Left ventricle myocardium superior (tissue), 1 donor: ENCODE data around the gene GAN. TPM values are rescaled to one million over a fixed set of nuclear protein-coding genes. Genes with fewer than 3 reads are reported as not detected.
"Not testable (repeated sequence)": the region's sequence is repeated elsewhere in the genome, so short reads cannot be mapped to it uniquely, and the experiment has no call there.

Experiments
- ATAC-seq: fragments of 200-7000 bp; cut with Tn5 transposase; one replicate; pipeline ENCODE4 v1.9.1; 2020; ENCODE audit warnings: mild to moderate bottlenecking, moderate library complexity
- DNase-seq: peaks from one replicate; pipeline ENCODE4 v3.0.0-alpha.2; 2020
- intact Hi-C: fragments of 100-400 bp; cut with micrococcal nuclease; formaldehyde crosslinking; loops from one replicate; pipeline ENCODE4 v1.11.0; 2022
- total RNA-seq: library from RNA; stranded (reverse); fragmentation: NEBNext Ultra II Directional; extraction: Animal tissue kit (Norgen Biotek cat#: 25700); gene quantifications from one replicate; pipeline ENCODE4 v1.2.1, GENCODE V29; 2021
- donor health status: DM: no; HTN: yes; CAD: no; lungs with severe emphysema.

GAN gene
- total RNA-seq, 1 donor from 2014 or later: 10.3 TPM

DNA sequence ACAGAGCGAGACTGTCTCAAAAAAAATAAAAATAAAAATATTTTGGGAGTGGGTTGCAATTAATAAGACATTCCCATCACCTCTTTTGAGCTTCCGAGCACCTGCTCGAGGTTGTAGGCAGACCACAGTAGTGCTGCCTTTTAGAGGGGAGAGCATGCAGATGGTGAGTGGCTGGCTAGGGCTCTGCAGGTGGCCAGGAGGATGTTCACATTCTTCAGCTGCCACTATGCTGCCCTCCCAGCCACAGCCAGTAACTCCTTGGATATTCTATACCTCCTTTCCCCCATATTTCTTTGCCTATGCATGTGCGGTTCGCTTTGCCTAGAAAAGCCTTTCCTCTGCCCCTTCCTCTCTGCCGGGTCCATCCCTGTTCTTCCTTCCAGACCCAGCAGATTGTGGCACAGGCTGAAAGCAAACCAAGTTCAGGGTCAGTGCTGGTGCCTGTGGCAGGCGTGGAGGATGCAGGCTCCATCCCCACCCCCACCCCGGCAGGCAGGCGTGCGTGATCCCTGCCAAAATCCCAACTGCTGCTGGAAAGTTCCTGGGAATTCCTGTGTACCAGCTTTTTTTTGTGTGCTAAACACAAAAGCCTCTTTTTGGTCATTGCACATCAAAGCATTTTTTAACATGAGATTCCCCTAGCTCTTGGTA lies 96.0 kb downstream of the GAN start:
- DNase-seq (no peak), ATAC-seq (no peak)
- intact Hi-C loops: no loop called here

DNA sequence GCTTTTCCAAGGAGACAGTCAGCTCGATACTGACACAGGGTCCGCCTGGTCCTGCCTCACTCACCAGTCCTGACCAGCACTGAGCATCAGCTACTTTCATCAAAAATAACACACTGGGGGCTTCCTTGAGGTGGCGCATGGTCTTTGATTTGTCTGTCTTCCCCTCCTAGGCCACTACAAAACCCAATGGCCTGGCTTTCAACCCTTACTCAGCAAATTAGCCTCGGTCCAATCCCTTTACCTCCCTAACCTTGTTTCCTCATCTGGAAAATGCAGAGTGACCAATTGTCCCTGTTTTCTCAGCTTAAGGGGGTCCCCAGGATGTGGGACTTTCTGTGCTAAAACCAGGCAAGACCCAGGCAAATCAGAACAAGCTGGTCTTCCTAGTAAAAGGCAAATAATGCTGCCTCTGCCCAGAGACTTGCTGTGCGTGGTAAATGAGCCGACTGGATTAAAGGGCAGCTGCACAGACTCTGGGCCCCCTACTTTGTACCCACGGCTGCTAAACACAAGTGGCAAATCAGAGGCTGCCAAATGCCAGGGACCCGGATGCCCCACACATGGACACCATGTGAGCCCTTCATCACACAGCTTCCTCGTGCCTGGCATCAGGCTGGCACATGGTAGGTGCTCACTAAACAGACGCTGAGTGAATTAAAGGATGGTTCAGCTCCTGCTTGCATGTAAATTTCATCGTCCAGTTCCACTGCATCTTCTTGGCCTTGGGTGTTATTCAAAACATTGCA lies 98.7 kb downstream of the GAN start:
- DNase-seq: no peak
- no peak for ATAC-seq
- intact Hi-C loops: no loop called here

DNA sequence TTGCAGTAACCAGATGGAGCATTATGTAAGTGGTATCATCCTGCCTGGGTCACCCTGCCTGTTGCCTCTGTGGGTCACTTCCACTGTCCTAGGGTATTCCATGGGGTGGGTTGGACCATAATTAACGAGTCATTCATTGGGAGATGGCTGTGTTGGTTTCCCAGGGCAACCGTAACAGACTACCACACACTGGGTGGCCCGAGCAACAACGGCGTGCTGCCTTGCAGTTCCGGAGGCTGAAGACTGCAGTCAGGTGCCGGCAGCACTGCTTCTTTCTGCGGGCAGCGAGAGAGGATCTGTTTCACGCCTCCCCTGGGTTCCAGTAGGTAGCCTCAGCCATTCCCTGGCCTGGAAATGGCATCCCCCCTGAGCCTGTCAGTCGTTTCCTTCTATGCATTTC lies 101.0 kb downstream of the GAN start:
- intact Hi-C loops: no loop called here
- no peak for DNase-seq
- ATAC-seq: no peak

DNA sequence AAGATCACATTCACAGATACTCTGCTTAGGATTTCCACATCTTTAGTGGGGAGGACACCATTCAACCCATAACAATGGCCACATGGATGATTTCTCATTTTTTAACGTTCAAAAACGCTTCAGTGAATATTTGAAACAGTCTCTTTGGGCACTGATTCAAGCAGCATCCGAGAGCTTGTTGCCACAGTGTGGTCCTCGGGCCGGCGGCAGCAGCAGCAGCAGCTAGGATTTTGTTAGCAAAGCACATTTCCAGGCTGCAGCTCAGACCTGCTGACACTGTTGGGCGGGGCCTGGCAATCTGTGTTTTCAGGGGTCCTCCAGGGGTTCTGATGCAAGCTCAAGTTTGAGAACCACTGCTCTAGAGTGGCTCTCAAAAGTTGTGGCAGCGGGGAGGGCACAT lies 102.0 kb downstream of the GAN start:
- no peak for DNase-seq
- intact Hi-C loops: no loop called here
- ATAC-seq: no peak

DNA sequence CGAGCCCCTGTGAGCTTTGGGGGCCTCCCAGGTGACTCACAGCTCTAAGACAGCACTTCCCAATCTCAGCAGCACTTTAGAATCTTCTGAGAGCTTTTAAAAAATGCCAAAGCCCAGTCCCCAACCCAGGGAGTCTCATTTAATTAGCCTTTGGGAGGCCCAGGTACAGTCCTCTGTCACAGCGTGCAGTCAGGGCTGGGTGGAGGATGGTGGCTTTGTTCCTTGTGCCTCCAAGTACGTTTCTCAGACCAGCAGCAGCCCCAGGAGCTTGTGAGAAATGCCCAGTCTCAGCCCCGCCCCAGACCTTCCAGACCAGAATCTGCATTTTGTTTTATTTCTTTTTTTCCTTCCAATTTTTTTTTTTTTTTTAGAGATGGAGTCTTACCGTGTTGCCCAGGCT lies 102.4 kb downstream of the GAN start:
- intact Hi-C loops: no loop called here
- DNase-seq: no peak

DNA sequence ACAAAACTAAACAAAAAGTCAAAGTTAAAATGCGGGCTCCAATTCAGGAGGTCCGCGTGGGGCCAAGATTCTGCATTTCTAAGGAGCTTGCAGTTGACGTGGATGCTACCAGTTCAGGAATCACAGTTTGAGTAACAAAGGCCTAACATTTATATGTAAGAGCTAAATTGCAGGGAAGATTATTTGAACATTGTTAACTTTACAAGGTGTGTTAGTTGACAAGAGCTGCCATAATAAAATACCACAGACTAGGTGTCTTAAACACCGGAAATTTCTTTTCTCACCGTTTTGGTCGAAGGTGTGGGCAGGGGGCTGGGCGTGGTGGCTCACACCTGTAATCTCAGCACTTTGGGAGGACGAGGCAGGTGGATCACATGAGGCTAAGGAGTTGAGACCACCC lies 105.0 kb downstream of the GAN start:
- ATAC-seq (no peak), DNase-seq (no peak)
- intact Hi-C loops: no loop called here

More for the DNA sequence above, 102.4 kb downstream of the GAN start:
- ATAC-seq: no peak

DNA sequence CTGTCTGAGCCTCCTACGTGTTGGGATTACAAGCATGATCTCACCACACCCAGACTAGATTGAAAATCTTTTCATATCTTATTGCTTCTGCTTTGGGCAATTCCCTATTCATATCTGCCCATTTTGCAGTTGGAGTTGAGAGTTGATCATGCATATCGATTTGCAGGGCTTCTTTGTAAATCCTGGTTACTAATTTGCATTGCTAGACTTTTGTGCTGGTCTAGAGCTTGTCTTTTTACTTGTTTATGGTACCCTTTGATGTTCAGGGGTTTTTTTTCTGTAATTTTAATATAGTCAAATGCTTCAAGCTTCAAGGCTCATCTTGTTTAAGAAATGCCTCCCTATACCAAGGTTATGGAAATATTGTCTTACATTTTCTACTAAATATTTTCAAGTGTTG lies 106.4 kb downstream of the GAN start:
- ATAC-seq: no peak
- intact Hi-C loops: no loop called here
- no peak for DNase-seq

DNA sequence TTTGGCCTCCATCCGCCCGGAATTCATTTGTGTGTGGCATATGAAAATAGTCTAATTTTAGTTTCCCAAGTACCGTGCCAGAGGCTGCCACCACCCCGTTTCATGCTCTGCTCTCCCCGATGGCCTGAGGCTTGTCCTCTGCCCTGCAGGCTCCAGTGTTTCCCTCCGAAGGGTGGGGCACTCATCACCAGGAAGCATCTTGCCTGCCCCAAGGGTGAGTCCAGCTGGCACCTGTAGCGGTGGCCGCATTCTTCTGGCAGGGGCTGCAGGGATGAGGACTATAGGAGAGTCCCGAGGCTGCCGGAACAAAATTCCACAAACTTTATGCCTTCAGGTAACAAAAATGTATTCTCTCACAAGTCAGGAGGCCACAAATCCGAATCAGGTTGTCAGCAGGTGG lies 106.8 kb downstream of the GAN start:
- DNase-seq (no peak), ATAC-seq (no peak)
- intact Hi-C loops: no loop called here

DNA sequence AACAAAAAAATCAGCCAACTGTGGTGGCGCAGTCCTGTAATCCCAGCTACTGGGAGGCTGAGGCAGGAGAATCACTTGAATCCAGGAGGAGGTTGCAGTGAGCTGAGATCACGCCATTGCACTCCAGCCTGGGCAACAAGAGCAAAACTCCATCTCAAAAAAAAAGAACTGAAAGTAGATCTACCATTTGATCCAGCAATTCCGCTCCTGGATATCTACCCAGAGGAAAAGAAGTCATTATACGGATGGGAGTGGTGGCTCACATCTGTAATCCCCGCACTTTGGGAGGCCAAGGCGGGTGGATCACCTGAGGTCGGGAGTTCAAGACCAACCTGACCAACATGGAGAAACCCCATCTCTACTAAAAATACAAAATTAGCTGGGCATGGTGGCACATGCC lies 107.4 kb downstream of the GAN start:
- DNase-seq, intact Hi-C loops, ATAC-seq: not testable (repeated sequence)

DNA sequence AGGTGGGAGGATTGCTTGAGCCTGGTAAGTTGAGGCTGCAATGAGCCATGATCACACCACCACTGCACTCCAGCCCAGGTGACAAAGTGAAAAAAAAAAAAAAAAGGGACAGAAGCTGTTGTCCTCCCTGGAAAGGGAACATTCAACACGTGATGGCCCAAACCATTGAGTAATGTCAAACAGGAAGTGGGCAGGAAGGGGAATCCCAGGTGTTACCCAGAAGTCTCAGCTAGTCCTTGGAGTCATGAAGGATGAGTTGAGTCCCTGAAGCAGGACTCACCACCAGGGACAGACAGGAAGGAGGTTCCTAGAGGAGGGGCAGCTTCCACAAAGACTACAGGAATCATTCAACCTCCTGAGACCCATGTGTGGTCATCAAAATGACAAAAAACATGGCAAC lies 110.0 kb downstream of the GAN start:
- DNase-seq (no peak), ATAC-seq (no peak)
- intact Hi-C loops: no loop called here

DNA sequence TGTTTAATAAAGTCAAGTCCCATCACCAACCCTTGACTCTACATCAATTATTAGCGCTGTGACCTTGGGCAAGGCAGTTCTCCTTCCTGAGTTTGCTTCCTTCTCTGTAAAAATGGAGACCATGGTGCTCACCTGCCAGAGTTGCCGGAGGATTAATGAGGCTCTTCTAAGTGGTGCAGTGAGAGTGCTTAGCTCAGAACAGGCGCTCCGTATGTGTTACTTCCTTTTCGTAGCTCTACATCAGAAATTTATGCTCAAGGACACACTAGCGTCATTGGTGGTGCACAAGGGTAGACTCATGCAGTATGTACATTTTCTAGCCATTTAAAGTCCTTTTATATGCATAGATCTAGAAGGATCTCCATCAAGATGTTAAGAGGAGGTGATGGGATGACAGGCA lies 112.5 kb downstream of the GAN start:
- intact Hi-C loops: no loop called here
- no peak for ATAC-seq
- no peak for DNase-seq

DNA sequence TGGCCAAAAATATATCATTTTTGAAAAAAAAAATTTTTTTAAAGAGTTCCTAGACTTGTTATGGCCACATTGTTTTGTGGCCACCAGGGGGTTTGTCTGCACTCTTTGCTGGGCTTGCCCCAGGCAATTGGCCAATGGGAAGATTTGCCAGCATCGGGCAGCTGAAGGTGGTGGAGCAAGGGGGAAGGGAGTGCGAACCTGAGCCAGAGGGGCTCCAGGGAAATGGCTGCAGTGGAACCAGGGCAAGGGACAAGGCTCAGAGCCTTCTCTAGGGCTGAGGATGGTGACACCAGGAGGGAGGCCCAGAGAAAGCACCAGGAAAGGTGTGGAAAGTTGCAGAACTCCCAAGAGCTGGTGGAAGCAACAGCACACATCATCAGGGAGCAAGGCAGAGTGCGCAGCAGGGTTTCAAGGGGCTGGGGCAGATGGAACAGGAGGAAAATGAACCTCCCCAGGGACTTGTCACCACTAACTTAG lies 114.3 kb downstream of the GAN start:
- no peak for ATAC-seq
- peak; percentile 45 for DNase-seq
- intact Hi-C loops: no loop called here

DNA sequence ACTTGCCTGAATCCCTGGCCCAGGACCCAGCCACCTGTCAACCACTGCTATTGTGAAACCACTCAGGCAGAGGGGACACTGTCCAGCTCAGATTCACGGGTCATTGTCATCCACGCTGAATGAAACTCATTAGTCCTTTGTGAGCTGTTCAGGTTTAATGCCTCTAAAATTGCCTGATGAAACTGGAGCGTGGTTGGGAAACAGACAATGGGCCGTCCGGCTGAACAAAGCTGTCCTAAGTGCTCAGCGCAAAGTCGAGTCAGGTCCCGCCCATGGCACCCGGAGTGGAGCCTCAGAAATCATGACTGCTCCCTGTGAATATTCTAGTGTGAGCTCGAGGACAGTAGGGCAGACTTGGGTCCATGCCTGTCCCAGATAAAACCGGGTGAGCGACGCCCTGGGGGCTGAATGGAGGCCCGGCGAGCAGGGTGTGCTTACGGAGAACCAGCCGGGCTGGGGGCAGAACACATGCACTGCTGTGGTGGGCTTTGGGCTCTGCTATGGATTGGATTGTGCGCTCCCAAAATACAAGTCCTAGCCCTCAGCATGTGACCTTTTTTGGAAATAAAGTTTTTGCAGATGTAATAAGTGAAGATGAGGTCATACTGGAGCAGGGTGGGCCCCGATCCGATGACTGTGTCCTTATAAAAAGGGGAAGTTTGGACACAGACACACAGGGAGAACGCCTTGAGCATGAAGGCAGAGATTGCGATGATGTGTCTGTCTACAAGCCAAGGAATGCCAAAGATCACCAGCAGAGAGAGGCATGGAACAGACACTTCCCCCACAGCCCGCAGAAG lies 117.0 kb downstream of the GAN start:
- intact Hi-C loops: no loop called here
- ATAC-seq: peak; percentile 86
- no peak for DNase-seq

DNA sequence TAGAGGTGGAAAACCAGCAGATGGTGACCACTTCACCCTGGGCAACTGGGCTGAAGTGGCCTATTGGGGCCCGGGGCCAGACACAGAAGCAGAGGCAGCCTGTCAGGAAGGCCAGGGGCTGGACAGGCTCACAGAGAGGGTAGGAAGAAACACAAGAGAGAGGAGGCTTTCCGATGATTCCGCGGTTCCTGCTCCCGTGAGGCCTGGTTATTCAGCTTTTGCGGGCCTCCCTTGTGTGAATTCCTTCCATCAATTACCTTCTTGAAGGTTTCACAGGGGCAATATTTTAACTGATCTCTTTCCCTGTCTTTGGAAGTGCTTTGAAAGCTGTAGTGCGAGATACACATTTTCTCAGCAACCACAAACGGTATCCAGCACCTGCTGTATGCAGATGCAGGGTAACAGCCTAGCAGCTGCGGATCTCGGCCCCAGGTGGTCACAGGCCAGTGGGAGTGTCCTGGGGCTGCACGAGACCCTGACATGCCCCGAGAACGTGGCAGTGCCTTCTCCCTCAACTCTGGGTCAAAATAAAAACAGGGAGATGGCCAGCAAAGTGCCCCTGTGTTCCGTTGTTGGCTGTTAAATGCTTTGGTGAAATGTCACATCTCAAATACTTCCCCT lies 118.3 kb downstream of the GAN start:
- no peak for ATAC-seq
- no peak for DNase-seq
- intact Hi-C loops: no loop called here

DNA sequence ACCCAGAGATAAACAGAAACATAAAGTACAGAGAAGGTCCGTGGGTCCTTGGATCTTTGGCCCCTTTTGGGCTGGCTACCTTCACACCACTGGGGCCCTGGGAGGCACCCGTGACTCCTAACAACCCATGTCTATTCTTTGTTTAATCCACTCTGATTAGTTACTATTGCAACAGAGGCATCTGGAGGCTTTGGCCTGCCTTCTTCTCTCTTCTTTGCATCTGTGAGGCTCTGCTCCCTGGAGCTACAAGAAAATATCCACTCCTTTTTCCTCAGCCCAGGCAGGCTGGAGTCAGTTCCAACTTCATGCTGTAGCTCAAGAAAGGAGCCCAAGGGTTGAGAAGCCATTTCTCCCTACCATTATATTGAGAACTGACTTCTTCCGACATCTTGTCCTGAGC lies 120.3 kb downstream of the GAN start:
- ATAC-seq (no peak), DNase-seq (no peak)
- intact Hi-C loops: no loop called here

DNA sequence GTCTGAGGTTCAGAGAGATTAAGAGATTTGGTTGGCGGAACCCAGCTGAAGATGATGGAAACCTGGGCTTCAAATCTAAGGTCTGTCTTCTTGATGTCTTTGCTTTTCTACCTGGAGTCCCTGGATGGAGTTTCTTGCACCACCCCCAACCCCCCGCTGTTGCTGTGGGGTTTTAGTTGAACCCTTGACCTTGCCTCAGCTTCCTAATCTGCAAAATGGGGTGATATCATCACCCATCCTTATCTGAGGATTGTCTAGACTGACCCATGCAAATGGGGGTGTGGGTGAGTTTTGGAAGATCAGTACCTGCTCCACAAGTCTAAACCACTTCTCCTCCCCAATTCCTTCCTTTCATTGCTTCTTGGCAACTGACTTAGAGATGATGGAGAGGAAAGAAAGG lies 120.8 kb downstream of the GAN start:
- ATAC-seq: no peak

DNA sequence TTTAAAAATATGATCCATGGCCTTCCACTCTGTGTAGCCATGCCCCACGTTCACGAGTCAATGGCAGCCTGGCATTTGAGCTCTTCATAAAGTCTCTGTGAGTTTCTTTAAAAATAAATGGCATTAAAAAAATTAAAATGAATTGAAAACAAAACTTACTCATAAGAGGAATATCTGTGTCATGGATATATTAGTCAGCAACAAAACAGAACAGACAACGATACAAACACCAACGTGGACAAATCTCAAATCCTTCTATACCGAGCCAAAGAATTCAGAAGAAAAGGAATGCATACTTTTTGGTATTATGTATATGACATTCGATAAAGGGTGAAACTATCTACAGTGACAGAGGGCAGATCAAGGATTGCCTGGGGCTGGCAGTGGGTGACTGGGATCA lies 121.6 kb downstream of the GAN start:
- ATAC-seq: no peak
- no peak for DNase-seq
- intact Hi-C loops: no loop called here

More for the DNA sequence above, 120.8 kb downstream of the GAN start:
- DNase-seq: no peak
- intact Hi-C loops: no loop called here

DNA sequence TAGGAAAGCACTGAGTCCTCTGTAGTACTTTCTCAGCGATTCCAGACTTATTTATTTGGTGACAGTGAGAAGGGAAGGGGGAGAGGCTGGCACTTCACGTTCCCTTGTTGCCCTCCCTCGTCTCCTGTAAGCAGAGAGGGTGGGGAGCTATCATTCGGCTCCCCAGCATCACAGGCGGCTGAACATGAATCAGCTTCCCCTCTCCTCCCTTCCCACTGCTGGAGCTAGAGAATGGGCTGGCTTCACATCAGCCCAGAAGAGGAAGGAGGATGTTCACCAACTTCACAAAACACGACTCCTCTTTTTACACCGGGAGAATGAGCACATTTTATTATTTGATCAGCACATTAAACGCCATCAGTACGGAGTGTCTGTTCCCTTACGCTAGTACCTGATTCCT lies 123.1 kb downstream of the GAN start:
- no peak for DNase-seq
- intact Hi-C loops: no loop called here
- ATAC-seq: no peak
